GM21576 (cell line): Measurements from ENCODE around the gene CRTC3.

Source experiments
- ATAC-seq: cut with Tn5 transposase; IDR thresholded peaks from one replicate; pipeline ENCODE4 v1.9.1; 2021; ENCODE audit warnings: mild to moderate bottlenecking, moderate library complexity; ENCODE audit not compliant: unreplicated experiment

The CRTC3 gene

DNA sequence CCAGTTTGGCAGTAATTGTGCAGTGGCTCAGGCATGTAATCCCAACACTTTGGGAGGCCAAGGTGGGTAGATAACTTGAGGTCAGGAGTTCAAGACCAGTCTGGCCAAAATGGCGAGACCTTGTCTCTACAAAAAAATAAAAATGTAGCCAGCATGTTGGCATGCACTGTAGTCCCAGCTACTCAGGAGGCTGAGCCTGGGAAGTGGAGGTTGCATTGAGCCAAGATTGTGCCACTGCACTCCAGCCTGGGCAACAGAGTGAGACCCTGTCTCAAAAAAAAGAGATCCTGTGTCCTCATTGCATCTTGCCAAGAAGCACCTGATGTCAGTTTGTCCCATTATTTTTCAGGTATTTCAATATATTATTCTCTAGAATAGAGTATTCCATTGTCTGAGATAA is 61.8 kb downstream of the CRTC3 start:
- ATAC-seq: no peak

DNA sequence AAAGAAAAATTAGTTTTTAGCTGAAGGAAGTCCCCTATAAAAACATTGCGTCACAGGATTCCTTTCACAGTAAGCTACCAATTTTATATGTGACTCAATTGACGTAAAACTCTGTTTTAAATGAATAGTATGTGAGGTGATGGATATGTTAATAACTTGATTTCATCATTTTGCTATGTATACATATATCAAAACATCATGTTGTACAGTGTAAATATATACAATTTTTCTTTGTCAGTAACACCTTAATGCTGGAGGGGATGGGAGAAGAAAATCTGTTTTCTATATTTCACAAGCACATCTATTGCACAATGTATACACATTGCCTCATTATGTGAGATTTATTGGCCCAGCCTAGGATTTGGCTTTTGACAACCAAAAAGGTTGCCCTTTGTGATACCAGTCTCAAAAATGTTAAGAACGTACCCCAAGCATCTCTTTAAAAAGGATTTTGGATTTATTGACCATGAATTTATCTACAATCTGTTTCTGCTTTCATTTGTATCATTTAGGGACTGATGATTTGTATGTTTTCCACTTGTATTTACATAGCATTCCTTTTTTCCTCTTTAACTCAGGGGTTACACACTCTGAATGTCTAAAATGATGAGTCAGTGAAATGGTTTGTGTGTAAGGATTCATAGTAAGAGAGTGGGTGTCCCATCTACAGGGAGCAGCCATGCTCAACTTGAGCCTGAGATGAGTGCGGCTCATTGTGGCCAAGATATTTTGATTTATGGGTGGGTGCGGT is 62.6 kb downstream of the CRTC3 start:
- ATAC-seq: no peak

DNA sequence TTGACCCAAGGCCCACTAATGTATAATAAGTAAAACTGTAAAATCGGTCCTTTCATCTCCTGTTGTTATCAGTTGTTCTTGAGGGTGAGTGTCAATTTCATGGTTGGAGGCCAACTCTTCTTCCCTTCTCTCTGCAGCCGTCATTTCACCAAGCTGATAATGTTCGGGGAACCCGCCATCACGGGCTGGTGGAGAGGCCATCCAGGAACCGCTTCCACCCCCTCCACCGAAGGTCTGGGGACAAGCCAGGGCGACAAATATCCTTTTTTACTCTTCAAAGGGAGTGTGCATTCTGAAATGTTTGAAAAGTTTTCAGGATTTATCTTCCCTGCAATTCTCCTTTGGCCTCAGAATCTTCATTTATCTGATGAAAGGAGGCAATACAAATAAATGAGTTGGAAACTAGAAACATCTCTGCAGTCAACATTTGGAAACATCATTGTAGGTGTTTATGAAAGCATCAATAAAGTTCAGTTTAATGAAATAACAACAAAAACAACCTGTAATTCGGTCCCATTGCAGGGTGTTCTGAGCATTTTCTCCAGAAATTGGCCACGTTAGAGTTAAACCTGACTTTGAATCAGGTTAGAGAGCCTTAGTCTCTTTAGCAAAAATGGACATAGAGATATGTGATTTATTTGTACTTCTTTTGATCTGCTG is 63.9 kb downstream of the CRTC3 start:
- no peak for ATAC-seq

DNA sequence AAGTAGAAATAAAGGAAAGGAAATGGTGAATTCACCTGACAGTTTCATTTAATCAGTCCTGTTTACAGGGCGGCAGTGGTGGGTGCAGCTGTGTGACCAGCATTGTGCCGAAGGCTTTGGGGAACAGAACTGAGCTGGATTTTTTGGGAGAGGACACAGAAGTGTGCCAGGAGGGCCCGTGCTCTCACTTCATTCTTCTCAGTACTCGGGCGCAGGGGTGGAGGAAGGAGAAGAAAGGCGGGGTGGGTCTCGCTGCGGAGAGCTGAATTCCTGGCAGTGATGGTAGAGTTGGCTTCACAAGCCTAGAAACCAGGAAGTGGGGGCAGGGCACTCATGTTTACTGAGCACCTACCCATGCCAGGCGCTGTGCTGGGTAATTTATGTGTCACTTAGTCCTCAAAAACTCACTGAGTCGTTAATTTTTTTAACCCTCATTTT is 64.6 kb downstream of the CRTC3 start:
- ATAC-seq: peak; percentile 29

DNA sequence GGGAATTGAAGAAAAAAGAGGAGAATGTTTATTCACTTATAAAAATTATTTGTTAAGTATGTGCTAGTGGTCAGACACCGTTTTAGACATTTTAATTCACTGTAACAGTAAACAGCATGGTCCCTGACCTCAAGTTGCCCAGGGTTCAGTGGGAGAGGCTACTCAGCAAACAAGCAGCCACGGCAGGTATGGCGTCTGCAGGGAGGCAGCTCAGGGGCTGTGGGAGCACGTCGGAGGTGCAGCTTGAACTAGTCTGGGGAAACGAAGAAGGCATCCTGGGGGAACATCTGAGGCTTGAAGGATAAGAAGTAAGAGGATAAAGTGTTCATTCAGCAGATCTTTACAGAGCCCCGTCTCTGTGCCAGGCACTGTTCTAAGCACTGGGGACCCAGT is 66.0 kb downstream of the CRTC3 start:
- no peak for ATAC-seq

DNA sequence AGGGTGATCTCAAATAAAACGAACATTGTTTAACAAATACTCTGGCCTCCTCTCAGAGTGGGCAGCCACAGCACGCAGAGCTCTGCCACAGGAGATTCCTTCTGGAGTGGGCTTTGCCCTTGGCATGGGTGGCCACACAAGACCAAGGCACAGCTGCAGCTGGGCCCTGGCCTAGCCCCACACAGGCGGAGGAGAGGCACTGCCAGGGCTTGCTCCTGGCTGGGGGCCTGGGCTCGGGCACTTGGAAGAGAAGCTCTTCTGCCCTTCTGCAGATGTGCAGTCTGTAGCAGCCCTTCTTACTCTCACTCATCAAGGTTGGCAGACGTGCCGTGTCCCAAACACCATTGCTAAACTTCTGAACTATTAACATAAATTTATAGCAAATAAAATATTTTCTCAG is 67.2 kb downstream of the CRTC3 start:
- no peak for ATAC-seq

DNA sequence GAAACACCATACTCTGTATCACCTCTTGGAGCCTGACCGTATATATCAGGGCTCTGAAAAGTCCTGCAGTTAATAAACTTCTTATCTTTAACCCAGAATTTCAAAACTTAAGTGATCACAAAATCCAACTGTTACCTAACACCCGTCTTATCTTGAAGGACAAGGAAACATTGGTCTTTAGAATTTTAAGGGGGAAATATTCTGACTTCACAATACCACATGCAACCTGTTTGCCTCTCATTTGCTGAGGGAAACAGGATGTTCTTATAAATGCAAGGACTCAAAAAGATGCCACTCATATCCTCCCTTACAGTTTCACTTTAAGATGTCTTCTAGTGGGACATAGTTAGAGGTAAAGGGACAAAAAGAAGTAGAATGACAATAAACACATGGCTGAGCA is 67.9 kb downstream of the CRTC3 start:
- peak; percentile 32 for ATAC-seq

DNA sequence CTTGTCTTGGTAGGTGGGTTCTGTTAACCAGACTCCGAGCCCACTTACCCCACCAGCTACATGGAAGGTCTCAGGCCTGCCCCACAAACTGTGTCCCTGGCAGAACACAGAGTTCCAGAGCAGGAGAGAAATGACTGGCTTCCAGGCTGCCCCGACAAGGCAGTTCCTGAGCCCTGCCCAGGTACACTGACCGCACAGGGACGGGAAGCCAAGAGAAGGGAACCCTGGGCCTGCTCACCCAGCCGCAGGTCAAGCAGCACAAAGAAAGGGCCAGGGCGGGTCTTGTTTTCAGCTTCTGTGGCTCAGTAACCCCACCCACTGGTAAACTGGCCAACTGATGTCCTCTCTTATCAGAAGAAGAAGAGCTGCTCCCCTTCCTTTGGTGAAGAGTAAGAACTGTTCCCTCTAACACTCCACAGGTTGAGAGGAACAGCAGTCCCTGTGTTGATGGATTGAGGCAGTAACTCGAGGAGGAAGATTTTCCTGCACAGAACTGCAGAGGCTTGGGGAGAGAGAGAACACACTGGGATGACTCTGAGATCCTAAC is 68.4 kb downstream of the CRTC3 start:
- ATAC-seq: peak; percentile 32

DNA sequence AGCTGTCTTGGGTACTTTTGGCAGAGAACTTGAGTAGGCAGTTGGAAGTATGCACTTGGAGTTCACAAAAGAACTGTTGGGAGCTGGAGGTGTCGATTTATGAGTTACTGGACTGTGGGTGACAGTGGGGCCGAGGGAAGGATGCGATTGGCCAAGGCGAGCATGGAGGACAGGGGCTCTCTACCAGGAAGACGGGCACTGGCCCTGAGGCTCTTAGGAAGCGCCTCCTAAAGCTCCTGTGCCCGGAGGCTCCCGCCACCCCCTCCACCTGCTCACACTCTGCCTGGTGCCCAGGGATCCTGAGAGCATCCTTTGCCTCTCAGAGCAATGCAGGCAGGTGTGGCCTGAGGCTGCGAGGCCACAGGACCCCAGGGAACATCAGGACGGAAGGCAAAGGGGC is 69.0 kb downstream of the CRTC3 start:
- ATAC-seq: no peak

DNA sequence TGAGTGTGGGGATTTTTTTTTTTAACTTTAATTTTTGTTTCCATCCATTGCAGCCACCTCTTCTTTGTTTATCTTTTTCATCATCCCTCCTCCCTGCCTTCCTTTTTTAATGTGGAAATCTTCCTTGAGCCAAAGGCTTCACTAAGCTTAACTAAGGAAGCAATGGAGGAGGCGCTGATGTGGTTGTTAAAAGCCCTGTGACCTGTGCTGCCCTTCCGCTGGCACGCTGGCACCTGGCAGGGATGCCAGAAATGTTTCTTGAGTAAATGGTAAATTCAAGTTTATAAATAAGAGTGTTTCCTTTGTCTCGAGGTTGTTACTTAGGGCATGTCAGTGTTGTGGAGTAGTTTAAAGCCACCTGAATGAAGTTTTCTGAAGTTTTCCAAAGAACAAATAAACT is 69.4 kb downstream of the CRTC3 start:
- ATAC-seq: no peak

DNA sequence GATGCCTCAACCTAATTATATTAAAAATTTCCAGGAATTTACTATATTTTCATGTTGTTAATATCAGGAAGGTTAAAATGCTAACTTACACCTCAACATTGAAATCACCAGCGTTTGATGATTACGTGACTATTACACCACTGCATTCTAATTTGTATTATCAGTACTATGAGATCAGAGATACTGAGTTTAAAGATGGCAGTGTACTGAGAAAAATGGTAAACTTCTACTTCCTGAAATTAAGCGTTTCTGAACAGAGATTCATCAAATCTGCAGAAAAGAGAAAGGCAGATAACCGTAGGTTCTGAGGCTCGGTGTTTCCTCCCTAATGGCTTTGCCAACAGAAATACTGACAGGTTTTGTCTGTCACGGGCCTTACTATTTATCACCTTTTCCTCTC is 69.9 kb downstream of the CRTC3 start:
- no peak for ATAC-seq

DNA sequence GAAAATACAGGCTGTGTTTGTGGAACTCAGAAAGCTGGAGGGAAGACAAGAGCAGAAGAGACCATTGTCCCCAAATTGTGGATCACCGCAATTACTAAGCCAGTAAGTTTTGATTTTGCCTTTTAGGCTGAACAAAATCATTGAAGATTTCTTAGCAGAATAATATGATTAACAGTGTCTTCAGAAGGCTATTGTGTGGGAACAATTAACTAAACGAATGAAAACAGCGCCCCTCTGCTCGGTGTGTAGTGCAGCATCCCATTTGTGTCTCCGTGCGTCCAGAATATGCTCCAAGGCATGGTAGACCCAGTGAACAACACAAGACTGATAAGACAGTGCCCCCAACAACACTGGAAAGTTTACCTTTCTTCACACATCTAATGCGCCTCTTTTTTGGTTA is 71.2 kb downstream of the CRTC3 start:
- ATAC-seq: no peak

DNA sequence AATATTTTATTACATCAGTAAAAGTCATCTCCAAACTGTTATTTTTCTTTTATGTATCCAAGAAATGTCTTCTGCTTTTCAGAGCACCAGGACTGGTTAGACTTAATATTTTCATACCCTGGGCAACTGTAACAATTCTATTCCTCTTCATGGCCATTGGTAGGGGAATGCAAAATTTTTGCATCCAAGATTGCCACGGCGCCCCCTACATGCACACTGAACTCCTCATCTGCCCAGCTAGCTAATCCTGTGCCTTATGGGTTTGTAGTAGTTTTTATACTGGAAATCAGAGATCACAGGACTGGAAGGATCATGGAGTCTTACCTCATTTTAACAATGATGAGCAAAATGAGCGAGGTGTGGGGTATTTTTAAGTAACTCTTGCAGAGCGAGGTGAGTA is 74.2 kb downstream of the CRTC3 start:
- ATAC-seq: no peak

DNA sequence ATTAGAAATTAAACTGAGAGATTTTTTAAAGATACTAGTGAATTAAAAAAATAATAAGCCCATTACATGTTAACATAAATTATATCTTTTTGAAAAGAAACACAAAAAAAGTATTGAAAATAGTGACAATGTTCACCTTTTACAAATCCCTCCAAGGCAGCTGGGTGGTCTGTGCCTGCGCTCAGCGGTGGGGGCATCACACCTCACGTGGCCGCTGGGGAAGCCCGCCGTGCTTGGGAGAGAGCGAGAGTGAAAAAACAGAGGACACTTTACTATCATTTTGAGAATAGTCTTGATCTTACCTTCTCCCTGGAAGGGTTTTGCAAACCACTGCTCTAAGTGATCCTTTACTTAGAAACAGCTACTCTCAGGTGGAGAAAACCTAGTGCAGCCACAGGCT is 76.9 kb downstream of the CRTC3 start:
- ATAC-seq: no peak

DNA sequence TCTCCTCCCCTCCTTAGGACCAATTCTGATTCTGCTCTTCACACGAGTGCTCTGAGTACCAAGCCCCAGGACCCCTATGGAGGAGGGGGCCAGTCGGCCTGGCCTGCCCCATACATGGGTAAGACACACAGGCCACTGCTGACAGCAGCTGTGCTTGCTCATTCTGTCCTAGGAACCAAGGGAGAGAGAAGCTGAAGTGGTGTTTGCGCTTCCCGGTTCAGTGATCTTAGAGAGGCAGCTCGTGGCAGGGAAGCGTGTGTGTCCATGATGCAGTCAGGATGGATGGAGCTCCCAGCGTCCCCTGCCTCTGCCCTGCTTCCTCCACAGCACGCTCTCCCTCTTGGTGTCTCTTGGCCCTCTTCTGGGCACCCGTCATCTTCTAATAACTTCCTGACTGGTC is 77.6 kb downstream of the CRTC3 start:
- ATAC-seq: no peak

DNA sequence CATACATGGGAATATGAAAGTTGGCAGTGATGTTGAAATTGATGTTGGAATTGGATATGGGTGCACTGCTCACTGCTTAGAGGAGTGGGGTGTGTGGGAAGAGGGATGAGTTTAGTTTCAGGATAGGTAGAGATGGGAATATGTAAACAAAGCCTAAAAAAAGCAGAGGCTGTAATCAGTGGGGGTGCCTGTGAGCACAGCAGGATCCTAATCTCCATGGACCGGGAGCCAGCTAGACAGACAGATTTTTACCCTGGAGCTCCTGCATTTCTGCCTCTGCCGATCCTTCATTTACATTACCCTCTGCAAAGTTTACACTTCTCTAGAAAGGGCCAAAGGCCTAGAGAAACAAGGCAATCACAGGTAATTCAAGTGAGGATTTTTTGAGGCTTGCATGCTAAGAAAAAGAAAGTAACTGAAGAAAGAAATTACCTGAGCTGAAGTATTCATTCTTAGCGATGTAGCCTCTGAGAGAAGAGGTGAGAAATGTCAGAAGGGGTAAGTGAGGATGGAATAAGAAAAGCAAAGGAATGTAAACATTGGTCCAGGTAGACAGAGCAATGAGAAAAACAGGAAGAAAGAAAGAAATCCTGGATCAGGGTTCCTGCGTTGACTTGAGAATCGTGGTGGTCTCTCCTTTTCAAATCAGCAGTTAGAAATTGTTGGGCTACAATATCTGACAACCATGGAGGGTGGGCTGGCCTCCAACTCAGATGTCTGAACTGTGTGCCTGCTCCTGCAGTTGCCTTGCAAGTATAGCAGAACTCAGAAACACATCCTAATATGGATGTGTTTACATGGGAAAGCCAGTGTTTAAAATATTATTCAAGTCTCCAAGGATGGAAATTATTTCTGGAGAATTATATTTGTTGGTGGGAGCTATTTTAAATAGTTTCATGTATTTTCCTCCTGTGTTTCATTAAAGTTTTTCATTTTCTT is 79.8 kb downstream of the CRTC3 start:
- ATAC-seq: no peak

DNA sequence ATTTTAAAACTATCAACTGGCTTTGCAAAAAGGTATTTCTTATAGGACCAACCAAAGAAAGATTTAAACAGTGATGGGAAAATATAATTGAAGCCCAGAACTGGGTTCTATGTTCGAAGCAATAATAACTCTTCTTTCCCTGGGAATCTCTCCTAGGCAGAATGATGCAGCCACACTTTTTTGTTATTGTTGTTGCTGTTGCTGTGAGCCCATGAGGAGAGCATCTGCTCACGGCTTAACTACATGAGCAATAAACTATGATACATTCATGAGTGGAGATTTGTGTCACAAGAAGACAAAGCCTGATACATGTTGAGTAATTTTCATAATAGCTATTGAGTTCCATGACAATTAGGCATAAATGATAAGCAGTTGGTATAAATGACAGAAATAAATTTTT is 80.5 kb downstream of the CRTC3 start:
- no peak for ATAC-seq

DNA sequence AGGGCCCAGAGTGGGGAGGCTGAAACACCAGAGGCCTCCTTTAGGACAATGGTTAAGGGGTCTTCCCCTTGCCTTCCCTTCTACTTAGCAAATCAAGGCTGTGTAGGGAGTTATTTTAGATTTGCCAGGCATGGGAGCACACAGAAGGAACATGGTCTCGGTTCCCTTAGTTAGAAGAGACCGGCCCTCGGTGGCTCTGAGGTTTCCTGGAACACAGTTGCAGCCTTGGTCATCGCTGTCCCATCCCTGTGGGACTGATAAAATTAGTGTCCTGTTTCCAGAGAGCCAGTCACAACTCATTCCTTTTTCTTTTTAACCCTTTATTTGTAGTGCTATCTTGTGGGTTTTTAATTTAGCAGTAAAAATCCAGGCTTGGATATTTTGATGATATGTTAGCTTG is 81.4 kb downstream of the CRTC3 start:
- ATAC-seq: no peak

DNA sequence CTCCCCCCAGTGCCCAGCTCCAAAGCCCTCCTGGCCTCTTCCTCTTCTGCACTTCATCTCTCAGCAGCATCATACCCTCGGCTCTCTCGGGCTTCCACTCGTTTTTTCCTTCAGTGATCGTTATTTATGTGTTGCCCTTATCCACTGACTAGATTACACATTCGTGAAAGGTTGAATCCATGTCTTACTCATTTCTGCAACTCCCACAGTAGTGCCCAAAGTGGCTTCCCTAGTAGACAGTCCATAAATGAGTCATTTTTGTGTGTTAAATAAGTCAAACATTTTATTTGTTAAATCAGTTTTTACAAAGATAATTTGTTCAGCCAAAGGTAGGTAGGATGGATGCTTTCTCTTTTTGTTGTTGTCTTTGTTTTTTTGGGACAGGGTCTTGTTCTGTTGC is 87.4 kb downstream of the CRTC3 start:
- ATAC-seq: no peak

DNA sequence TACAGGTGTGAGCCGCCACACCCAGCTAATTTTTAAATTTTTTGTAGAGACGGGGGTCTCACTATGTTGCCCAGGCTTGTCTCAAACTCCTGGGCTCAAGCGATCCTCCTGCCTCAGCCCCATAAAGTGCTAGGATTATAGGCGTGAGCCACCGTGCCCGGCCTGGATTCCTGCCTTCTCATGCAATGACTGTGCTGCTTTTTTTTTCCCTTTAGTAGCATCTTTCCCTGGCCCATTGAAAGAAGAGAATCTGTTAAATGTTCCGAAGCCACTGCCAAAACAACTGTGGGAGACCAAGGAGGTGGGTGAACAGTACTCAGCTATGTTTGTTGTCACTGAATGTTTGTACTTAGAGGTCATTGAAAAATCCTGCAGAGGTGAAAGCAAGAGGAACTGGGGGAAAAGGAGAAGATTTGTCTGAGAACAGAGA is 88.0 kb downstream of the CRTC3 start:
- no peak for ATAC-seq
